H4 (cell line): ENCODE data around the gene TLK2. TPM values are rescaled to one million over a fixed set of nuclear protein-coding genes. Genes with fewer than 3 reads are reported as not detected.
"Not testable (repeated sequence)": the region's sequence is repeated elsewhere in the genome, so short reads cannot be mapped to it uniquely, and the experiment has no call there.

Experiments used
- DNase-seq: peaks from one replicate; pipeline ENCODE4 v3.0.0-alpha.2; 2015; ENCODE audit warnings: low spot score
- total RNA-seq: library from RNA; depleted of rRNA; stranded (reverse); fragments of >200 nt; shearing (Covaris generic); gene quantifications from 2 replicates; pipeline ENCODE4 v1.2.3, GENCODE V29; 2014

TLK2 gene
- total RNA-seq, 1 experiment from 2014 or later: 33.4 TPM

DNA sequence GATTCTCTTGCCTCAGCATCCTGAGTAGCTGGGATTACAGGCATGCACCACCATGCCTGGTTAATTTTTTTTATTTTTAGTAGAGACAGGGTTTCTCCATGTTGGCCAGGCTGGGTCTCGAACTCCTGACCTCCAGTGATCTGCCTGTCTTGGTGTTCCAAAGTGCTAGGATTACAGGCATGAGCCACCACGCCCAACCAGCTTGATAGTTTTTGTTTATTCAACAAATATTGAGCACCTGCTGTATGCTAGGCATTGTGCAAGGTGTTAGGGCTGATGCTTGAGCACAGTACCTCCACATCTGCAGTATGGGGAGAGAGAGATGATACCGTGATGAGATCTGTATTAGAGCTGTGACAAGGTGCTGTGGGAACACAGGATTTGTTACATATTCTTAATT lies 3.9 kb downstream of the TLK2 start:
- not testable (repeated sequence) for DNase-seq

DNA sequence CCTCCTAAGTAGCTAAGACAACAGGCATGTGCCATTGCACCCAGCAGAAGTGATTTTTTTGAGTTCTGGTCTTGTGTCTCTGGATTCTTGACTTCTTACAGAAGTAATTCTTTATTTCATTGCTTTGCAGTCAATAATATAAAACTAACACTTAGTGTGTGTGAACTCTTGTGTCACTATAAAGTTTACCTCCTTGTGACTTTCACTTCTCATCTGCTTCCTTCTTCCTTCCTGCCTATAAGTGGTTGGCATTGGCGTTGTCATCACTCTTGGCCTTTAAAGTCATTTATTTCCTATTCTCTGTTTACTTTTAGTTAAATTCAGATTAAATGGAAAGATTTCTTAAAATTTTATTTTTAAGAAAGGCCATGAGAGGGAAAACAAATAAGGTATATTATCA lies 12.4 kb downstream of the TLK2 start:
- not testable (repeated sequence) for DNase-seq

DNA sequence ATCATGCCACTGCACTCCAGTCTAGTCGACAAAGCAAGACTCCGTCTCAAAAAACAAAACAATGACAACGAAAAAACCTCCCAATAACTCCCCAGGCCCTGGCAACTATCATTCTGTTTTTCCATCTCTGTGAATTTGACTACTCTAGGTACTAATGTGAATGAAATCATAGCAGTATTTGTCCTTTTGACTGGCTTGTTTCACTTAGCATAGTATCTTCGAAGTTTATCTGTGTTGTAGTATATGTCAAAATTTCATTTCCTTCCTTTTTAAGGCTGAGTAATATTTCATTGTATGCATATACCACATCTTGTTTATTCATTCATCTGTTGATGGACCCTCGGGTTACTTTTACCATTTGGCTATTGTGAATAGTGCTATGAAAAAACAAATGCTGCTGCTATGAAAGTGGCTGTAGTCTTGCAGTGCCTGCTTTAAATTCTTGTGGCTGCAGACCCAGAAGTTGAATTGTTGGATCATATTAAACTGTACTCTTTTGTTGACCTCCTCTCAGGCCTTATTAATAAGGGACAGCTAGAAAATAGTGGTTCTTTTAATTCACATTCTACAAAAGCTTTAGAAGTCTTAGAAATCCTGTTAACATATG lies 14.5 kb downstream of the TLK2 start:
- not testable (repeated sequence) for DNase-seq

DNA sequence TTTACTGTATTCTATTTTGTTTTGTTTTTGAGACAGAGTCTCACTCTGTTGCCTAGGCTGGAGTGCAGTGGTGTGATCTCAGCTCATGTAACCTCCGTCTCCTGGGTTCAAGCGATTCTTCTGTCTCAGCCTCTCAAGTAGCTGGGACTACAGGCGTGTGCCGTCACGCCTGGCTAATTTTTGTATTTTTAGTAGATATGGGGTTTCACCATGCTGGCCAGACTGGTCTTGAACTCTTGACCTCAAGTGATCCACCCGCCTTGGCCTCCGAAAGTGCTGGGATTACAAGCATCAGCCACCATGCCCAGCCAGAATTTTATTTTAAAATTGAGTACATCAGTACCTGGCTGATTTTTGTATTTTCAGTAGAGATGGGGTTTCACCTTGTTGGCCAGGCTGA lies 15.4 kb downstream of the TLK2 start:
- not testable (repeated sequence) for DNase-seq

GRCh38 chr17:62496344-62496743 lies 17.7 kb downstream of the TLK2 start:
- not testable (repeated sequence) for DNase-seq

DNA sequence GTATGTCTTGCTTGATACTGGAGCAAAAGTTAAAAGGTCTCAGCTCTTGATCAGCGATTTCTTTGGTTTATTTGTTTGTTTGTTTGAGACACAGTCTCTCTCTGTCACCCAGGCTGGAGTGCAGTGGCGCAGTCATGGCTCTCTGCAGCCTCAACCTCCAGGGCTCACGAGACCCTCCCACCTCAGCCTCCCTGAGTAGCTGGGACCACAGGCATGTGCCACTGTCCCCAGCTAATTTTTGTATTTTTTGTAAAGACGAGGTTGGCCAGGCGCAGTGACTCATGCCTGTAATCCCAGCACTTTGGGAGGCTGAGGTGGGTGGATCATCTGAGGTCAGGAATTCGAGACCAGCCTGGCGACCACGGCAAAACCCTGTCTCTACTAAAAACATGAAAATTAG lies 20.2 kb downstream of the TLK2 start:
- DNase-seq: not testable (repeated sequence)

- DNase-seq: not testable (repeated sequence)
Observed at GRCh38 chr17:62500463-62500862, 21.8 kb downstream of the TLK2 start.

DNA sequence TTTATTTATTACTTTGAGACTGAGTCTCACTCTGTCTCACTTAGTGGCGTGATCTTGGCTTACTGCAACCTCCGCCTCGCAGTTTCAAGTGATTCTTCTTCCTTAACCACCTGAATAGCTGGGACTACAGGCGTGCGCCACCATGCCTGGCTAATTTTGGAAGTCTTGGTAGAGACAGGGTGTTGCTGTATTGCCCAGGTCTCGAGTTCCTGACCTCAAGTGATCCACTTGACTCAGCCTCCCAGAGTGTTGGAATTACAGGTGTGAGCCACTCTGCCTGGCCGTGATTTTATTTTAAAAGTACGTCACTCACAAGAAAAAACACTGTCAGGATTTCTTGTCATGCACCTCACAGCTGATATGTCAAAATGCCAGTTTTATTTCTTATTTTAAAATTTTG lies 26.2 kb downstream of the TLK2 start:
- not testable (repeated sequence) for DNase-seq

- DNase-seq: not testable (repeated sequence)
Observed at GRCh38 chr17:62507191-62507836, 28.7 kb downstream of the TLK2 start.

DNA sequence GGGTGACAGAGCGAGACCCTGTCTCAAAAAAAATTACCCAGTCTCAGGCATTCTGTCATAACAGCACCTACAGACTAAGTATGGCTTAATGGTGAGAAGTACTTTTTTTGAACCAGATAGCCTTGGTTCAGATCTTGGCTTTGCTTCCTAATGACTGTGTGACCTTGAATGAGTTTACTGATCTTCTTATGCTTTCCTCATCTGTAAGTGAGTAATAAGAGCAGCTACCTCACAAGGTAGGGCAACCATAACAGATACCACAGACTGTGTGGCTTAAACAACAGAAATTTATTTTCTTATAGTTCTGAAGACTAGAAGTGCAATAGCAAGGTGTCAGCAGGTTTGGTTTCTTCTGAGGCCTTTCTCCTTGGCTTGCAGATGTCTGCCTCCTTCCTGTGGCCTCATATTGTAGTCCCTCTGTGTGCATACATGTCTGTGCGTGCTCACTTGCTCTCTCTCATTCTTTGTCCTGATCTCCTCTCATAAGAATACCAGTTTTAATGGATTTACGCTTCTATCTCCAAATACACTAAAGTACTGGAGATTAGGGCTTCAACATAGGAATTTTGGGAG lies 31.7 kb downstream of the TLK2 start:
- DNase-seq: not testable (repeated sequence)

DNA sequence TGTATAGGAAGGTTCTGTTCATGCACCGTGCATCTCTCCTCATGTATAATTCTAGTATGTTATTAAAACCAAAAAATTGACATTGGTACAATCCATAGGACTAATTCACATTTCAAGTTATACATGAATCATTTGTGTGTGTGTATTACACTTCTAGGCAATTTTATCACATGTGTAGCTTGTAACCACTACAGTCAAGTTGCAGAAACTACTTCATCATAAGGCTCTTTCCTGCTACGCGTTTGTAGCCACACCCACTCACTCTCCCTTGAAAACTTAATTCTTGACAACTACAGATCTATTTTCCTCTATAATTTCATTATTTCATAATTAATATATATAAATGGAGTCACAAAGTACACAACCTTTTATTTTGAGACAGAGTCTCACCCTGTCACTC lies 32.4 kb downstream of the TLK2 start:
- not testable (repeated sequence) for DNase-seq

DNA sequence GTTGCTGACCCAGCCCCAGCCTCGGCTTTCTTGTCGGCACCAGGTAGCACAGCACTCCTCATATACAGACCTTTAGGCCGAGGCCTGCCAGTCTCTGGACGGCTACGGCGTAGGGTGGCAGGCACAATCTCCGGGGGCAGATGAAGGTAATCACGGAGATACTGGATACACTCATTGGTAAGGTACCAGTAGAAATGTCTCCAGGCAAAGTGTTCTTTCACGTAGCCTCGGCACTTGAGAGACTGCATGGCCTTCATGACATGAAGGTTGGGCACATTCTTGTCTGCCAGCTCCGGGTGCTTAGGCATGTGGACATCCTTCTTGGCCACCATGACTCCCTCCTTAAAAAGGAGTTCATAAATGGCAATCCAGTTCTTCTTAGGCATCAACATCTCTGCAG lies 37.8 kb downstream of the TLK2 start:
- DNase-seq: not testable (repeated sequence)

DNA sequence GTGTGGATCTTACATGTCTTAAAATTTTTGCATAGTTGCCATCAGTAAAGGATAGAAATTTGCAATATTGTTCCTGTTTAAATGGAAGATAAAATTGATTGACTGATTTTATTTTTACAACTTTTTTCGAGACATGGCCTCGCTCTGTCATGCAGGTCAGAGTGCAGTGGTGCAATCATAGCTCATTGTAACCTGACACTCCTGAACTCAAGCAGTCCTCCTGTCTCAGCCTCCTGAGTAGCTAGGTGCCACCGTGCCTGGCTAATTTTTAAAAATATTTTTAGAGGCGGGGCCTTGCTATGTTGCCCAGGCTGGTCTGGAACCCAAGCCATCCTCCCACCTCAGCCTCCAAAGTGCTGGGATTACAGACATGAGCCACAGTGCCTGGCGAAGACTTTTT lies 42.7 kb downstream of the TLK2 start:
- not testable (repeated sequence) for DNase-seq

DNA sequence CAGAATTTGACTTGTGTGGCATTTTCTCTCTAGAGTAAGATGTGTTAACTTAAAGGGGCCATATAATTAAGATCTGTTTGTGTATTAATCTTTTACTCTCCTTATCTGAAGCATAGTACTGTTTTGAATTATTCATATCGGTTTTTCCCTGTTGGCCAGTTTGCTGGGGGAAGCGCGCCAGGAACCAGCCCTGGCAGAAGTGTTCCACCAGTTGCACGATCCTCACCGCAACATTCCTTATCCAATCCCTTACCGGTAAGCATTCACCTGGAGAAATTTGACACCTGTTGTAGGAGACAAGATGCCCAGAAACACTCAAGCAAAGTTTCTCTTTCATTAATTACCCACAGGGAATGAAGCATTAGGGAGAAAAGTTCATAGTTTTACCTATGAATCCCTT lies 45.5 kb downstream of the TLK2 start:
- DNase-seq: not testable (repeated sequence)

DNA sequence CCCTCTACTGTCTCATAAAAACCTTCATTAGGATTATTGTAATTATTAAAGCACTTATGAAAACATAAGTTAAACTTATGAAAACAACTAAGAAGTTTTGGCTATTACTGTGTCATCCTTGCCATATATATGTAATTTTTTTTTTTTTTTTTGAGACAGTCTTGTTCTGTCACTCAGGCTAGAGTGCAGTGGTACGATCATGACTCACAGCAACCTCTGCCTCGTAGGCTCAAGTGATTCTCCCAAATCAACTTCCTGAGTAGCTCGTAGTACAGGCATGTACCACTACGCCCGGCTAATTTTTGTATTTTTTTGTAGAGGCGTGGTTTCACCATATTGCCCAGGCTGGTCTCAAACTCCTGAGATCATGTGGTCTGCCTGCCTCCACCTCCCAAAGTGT lies 46.7 kb downstream of the TLK2 start:
- not testable (repeated sequence) for DNase-seq

DNA sequence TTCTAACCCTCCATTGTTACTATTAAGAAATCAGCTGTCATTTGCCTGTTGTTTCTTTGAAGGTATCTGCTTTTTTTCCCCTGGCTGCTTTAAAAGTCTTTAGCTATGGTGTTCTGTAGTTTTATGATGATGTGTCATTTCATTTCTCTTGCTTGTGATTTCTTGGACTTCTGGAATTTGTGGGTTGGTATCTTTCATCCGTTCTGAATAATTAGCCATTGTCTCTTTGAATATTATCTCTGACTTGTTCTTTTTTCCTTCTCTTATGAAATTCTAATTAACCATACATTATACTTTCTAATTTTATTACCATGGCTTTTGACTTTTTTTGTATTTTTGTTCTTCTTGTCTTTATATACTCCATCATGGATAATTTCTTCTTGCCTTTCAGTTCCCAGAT lies 52.3 kb downstream of the TLK2 start:
- not testable (repeated sequence) for DNase-seq

DNA sequence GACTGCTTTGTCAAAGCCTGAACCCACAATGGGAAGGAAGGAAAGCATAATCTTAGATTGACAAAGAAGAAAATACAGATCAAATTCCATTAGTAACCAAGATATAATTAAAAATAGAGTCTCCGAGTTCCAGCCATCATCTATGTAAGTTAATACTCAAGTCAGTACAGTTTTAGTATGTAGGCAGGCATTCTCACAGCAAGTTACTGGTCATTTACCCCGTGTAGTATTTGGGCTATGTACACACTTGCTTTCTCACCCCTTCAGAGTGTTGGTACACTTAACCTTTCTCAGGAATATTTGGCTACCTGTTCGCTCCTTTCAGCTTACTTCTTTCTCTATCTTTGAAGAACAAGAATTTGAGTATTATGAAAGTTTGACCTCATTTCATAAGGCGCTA lies 57.9 kb downstream of the TLK2 start:
- DNase-seq: not testable (repeated sequence)

DNA sequence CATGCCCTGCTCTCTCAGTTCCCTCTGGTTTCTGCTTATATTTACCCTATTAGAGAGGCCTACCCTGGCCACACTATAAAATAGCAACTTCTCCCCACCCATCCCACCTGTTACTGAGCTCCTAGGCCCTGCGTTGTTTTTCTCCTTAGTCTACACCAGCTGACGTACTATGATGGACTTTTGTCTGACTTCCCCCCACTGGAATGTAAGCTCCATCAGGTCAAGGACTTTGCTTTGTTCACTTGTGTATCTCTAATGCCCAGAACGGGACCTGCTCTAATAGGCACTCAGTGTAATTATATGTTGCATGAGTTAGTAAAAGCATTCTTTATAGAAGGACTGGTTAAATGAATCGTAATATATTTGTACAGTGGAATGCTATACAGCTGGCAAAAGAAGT lies 62.4 kb downstream of the TLK2 start:
- not testable (repeated sequence) for DNase-seq

- not testable (repeated sequence) for DNase-seq
Observed at GRCh38 chr17:62543278-62543775, 64.7 kb downstream of the TLK2 start.

DNA sequence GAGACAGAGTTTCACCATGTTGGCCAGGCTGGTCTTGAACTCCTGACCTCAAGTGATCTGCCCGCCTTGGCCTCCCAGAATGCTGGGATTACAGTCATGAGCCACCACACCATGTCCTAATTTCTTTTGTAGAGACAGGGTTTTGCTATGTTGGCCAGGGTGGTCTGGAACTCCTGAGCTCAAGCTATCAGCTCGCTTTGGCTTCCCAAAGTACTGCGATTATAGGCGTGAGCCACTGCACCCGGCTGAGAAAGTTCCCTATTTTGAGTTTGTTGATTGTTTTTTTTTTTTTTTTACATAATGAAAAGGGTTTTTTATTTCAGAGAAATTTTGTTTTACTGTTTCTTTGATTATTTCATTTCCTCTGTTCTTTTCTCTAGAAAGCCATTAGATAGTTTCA lies 67.4 kb downstream of the TLK2 start:
- not testable (repeated sequence) for DNase-seq

GRCh38 chr17:62552851-62553659 lies 74.4 kb downstream of the TLK2 start:
- peak; percentile 58 for DNase-seq

DNA sequence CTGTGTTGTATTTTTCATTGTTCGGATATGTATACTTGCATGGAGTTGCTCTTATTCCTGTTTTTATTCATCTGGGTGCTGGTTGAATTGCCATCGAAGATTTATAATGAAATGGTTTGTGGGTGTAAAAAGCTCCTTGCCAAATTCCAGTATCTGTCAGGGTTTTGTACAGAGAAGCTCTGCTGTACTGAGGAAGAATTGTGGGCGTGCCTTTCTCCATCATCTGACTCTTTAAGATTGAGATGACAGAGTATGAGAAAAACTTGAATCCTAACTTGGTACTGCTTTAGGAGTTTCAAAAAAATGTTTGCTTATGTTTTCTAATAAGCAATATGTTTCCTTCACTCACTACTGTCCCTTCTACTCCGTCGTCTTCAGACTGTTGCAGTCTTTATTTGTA lies 78.9 kb downstream of the TLK2 start:
- DNase-seq: not testable (repeated sequence)
